Mucosa of stomach (tissue), 1 donor: ENCODE data around the gene GSTM4.
"Not testable (repeated sequence)": the region's sequence is repeated elsewhere in the genome, so short reads cannot be mapped to it uniquely, and the experiment has no call there.

Source experiments
- H3K27me3 ChIP-seq: one replicate; pipeline ENCODE4 v1.7.0; 2013; ENCODE audit warnings: mild to moderate bottlenecking, low read length; ENCODE audit not compliant: control insufficient read depth, insufficient read depth
- H3K36me3 ChIP-seq: one replicate; pipeline ENCODE4 v1.7.0; 2013; ENCODE audit warnings: low read length; ENCODE audit not compliant: control insufficient read depth, insufficient read depth
- H3K4me1 ChIP-seq: one replicate; pipeline ENCODE4 v1.7.0; 2013; ENCODE audit warnings: mild to moderate bottlenecking, low read length; ENCODE audit not compliant: control insufficient read depth, insufficient read depth
- H3K4me3 ChIP-seq: one replicate; pipeline ENCODE4 v1.7.0; 2013; ENCODE audit warnings: low read length
- H3K9ac ChIP-seq: one replicate; pipeline ENCODE4 v1.7.0; 2013; ENCODE audit warnings: mild to moderate bottlenecking, low read length, moderate library complexity
- H3K9me3 ChIP-seq: one replicate; pipeline ENCODE4 v1.7.0; 2013; ENCODE audit warnings: mild to moderate bottlenecking, low read length, moderate library complexity; ENCODE audit not compliant: control insufficient read depth
- donor health status: Pancreatic carcinoma.

The GSTM4 gene

GRCh38 chr1:109667452-109668122 is 11.7 kb downstream of the GSTM4 start, which contains the start of gene GSTM2:
GSTM2 (plus strand) TSS chr1:109668057; CDS start chr1:109668116, 59 bp downstream.
- no peak within 1 kb of the TSS for H3K4me3 ChIP-seq
- no peaks in the 10 kb centered on the region for H3K9me3 ChIP-seq
- no peaks in the 10 kb centered on the region for H3K27me3 ChIP-seq
- no peaks in the 10 kb centered on the region for H3K4me1 ChIP-seq
- H3K9ac ChIP-seq = peak within 1 kb of the TSS; percentile 3
- H3K36me3 ChIP-seq = no peaks in the 10 kb centered on the region

GRCh38 chr1:109668123-109668775 is 12.3 kb downstream of the GSTM4 start:
- Histone ChIP-seq H3K36me3 (no peaks in the 10 kb centered on the region), H3K9me3 (no peaks in the 10 kb centered on the region), H3K4me1 (no peaks in the 10 kb centered on the region), H3K4me3 (no peak overlapping the region), H3K27me3 (no peaks in the 10 kb centered on the region), H3K9ac (peak overlapping the region; percentile 3)

- Histone ChIP-seq H3K4me3 (no peak overlapping the region), H3K4me1 (no peaks in the 10 kb centered on the region), H3K9me3 (no peaks in the 10 kb centered on the region), H3K36me3 (no peaks in the 10 kb centered on the region), H3K9ac (no peak overlapping the region), H3K27me3 (no peaks in the 10 kb centered on the region)
These were observed 13.5 kb downstream of the GSTM4 start for GRCh38 chr1:109669246-109669948.

- not testable (repeated sequence) for H3K9ac ChIP-seq, H3K4me3 ChIP-seq
These were observed 14.0 kb downstream of the GSTM4 start for GRCh38 chr1:109669949-109670302.

GRCh38 chr1:109671067-109671466 is 15.2 kb downstream of the GSTM4 start:
- Histone ChIP-seq H3K9me3 (no peaks in the 10 kb centered on the region), H3K36me3 (no peaks in the 10 kb centered on the region), H3K4me3 (no peak overlapping the region), H3K27me3 (no peaks in the 10 kb centered on the region), H3K9ac (no peak overlapping the region), H3K4me1 (no peaks in the 10 kb centered on the region)

More at GRCh38 chr1:109669949-109670302, 14.0 kb downstream of the GSTM4 start:
- not testable (repeated sequence) for H3K4me1 ChIP-seq, H3K36me3 ChIP-seq, H3K27me3 ChIP-seq, H3K9me3 ChIP-seq

GRCh38 chr1:109673861-109674260 is 18.0 kb downstream of the GSTM4 start:
- H3K4me1 ChIP-seq, H3K9ac ChIP-seq, H3K4me3 ChIP-seq, H3K36me3 ChIP-seq, H3K9me3 ChIP-seq, H3K27me3 ChIP-seq: not testable (repeated sequence)

GRCh38 chr1:109676683-109677381 is 20.9 kb downstream of the GSTM4 start:
- not testable (repeated sequence) for H3K9ac ChIP-seq, H3K27me3 ChIP-seq, H3K4me1 ChIP-seq, H3K36me3 ChIP-seq, H3K4me3 ChIP-seq, H3K9me3 ChIP-seq

- Histone ChIP-seq H3K27me3 (no peaks in the 10 kb centered on the region), H3K4me3 (no peak overlapping the region), H3K9me3 (no peaks in the 10 kb centered on the region), H3K9ac (no peak overlapping the region), H3K36me3 (no peaks in the 10 kb centered on the region), H3K4me1 (no peaks in the 10 kb centered on the region)
These were observed 21.6 kb downstream of the GSTM4 start for GRCh38 chr1:109677459-109677858.

GRCh38 chr1:109678637-109679036 is 22.7 kb downstream of the GSTM4 start:
- not testable (repeated sequence) for H3K4me3 ChIP-seq, H3K27me3 ChIP-seq, H3K9ac ChIP-seq, H3K9me3 ChIP-seq, H3K4me1 ChIP-seq, H3K36me3 ChIP-seq

GRCh38 chr1:109684777-109685176 is 28.9 kb downstream of the GSTM4 start:
- H3K36me3 ChIP-seq, H3K4me3 ChIP-seq, H3K9me3 ChIP-seq, H3K9ac ChIP-seq, H3K4me1 ChIP-seq, H3K27me3 ChIP-seq: not testable (repeated sequence)

- H3K36me3 ChIP-seq, H3K9me3 ChIP-seq, H3K4me1 ChIP-seq, H3K9ac ChIP-seq, H3K4me3 ChIP-seq, H3K27me3 ChIP-seq: not testable (repeated sequence)
These were observed 29.5 kb downstream of the GSTM4 start for GRCh38 chr1:109685399-109685798.

GRCh38 chr1:109685890-109686289 is 30.0 kb downstream of the GSTM4 start:
- not testable (repeated sequence) for H3K9ac ChIP-seq, H3K9me3 ChIP-seq, H3K36me3 ChIP-seq, H3K4me1 ChIP-seq, H3K4me3 ChIP-seq, H3K27me3 ChIP-seq
